PC-9 (cell line): ENCODE measurements around the gene PTPN23. TPM values are rescaled to one million over a fixed set of nuclear protein-coding genes. Genes with fewer than 3 reads are reported as not detected.

Experiments
- BruUV-seq: library from RNA; stranded (reverse); fragments of 400-500 nt; replicated peaks from 2 replicates; lab custom pipeline; 2021; lab: Mats Ljungman, UMichigan
- CTCF ChIA-PET: fragments of 300-600 bp; sonication (Branson Sonifier 250); formaldehyde crosslinking; loops from one replicate; lab custom pipeline; 2022; ENCODE audit warnings: antibody characterized with exemption; lab: Charles Lee
- POLR2A ChIA-PET: fragments of 300-600 bp; sonication (Branson Sonifier 250); formaldehyde crosslinking; loops from one replicate; lab custom pipeline; 2022; ENCODE audit warnings: antibody characterized with exemption; ENCODE audit not compliant: unreplicated experiment; lab: Charles Lee
- DNase-seq, 2 experiments: peaks; one replicate each; pipeline versions ENCODE4 v3.0.0 to v3.0.0-alpha.2; 2015 to 2022; ENCODE audit warnings: mixed read lengths in 1 of 2
- H2AFZ ChIP-seq: fragments of 200-600 bp; sonication (generic); 2 replicates; pipeline ENCODE4 v1.8.1; 2017; ENCODE audit warnings: antibody characterized with exemption
- H3F3A ChIP-seq: fragments of 200-600 bp; sonication (generic); 2 replicates; pipeline ENCODE4 v1.8.1; 2017; ENCODE audit warnings: antibody characterized with exemption, mild to moderate bottlenecking, low read depth; ENCODE audit not compliant: insufficient read depth
- H3K27ac ChIP-seq: fragments of 200-600 bp; sonication (generic); 2 replicates; pipeline ENCODE4 v1.6.1; 2016; ENCODE audit warnings: mixed run types
- H3K27me3 ChIP-seq: fragments of 200-600 bp; sonication (generic); 2 replicates; pipeline ENCODE4 v1.6.1; 2016; ENCODE audit warnings: low read depth, mixed run types; ENCODE audit not compliant: insufficient read depth
- H3K36me3 ChIP-seq: fragments of 200-600 bp; sonication (generic); 2 replicates; pipeline ENCODE4 v1.6.1; 2016; ENCODE audit warnings: low read depth, mixed run types
- H3K4me1 ChIP-seq: fragments of 200-600 bp; sonication (generic); replicated peaks from 2 replicates; pipeline ENCODE4 v1.6.1; 2016; ENCODE audit warnings: mixed run types; ENCODE audit not compliant: insufficient read depth
- H3K4me2 ChIP-seq: fragments of 200-600 bp; sonication (generic); 2 replicates; pipeline ENCODE4 v1.6.1; 2017; ENCODE audit warnings: mixed run types
- H3K4me3 ChIP-seq: fragments of 200-600 bp; sonication (generic); 2 replicates; pipeline ENCODE4 v1.6.1; 2016; ENCODE audit warnings: mixed run types
- H3K79me2 ChIP-seq: fragments of 200-600 bp; sonication (generic); 2 replicates; pipeline ENCODE4 v1.6.1; 2017; ENCODE audit warnings: low read depth, mixed run types
- H3K9me2 ChIP-seq: fragments of 200-600 bp; sonication (generic); 2 replicates; pipeline ENCODE4 v1.8.1; 2017; ENCODE audit warnings: mild to moderate bottlenecking; ENCODE audit not compliant: insufficient read depth
- H3K9me3 ChIP-seq: fragments of 200-600 bp; sonication (generic); 2 replicates; pipeline ENCODE4 v1.8.1; 2016; ENCODE audit warnings: low read depth; ENCODE audit not compliant: insufficient read depth
- H4K20me1 ChIP-seq: fragments of 200-600 bp; sonication (generic); 2 replicates; pipeline ENCODE4 v1.8.1; 2017; ENCODE audit not compliant: insufficient read depth
- EZH2 ChIP-seq: fragments of 200-600 bp; sonication (generic); IDR thresholded peaks from 2 replicates; pipeline ENCODE4 v1.8.0; 2017; ENCODE audit warnings: antibody characterized with exemption, low read depth
- intact Hi-C: fragments of 100-400 bp; cut with micrococcal nuclease; formaldehyde crosslinking; loops from one replicate; pipeline ENCODE4 v1.10.0; 2022; ENCODE audit not compliant: unreplicated experiment
- total RNA-seq: library from RNA; stranded (reverse); gene quantifications from 2 replicates; pipeline ENCODE4 v1.2.3, GENCODE V29; 2021
- TF ChIP-seq, protein P1 (sequence below): fragments of 200-600 bp; sonication (generic); conservative IDR thresholded peaks from 2 replicates; pipeline ENCODE4 v1.6.1; 2017; ENCODE audit warnings: mixed run types, antibody characterized with exemption, mild to moderate bottlenecking, moderate library complexity

The PTPN23 gene
- total RNA-seq, 1 experiment from 2014 or later: 38.9 TPM

DNA sequence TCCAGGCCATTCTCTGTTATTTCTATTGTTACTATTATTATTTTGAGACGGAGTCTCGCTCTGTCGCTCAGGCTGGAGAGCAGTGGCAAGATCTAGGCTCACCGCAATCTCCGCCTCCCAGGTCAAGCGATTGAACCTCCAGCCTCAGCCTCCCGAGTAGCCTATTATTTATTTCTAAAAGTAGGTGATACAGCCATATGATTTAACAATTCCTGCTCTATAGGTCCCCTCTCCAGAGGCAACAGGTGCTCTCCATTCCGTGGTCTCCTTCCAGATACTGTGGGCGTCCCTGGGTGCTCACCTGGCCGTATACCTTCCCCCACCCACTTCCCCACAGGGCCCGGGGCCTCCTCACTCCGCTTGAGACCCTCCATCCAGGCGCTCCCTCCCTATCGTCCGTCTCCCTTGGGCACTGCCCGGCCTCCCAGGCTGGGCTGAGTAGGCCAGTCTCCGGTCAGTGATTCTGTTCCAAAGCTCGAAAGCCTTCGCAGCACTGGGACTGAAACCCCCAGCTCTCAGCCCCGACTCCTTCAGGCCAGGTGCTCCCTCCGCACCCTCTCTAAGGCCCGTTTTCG lies 708 bp upstream of the PTPN23 start:
- peak overlapping the region; percentile 92 for H3K27ac ChIP-seq
- no peak for DNase-seq
- intact Hi-C loops: loop anchor here (5.0 kb wide), 1 partner anchor 673 kb away; no protein-coding TSS in a partner anchor
- BruUV-seq: no TSS peak
- no peak for TF ChIP-seq EZH2
- TF ChIP-seq, protein P1, sequence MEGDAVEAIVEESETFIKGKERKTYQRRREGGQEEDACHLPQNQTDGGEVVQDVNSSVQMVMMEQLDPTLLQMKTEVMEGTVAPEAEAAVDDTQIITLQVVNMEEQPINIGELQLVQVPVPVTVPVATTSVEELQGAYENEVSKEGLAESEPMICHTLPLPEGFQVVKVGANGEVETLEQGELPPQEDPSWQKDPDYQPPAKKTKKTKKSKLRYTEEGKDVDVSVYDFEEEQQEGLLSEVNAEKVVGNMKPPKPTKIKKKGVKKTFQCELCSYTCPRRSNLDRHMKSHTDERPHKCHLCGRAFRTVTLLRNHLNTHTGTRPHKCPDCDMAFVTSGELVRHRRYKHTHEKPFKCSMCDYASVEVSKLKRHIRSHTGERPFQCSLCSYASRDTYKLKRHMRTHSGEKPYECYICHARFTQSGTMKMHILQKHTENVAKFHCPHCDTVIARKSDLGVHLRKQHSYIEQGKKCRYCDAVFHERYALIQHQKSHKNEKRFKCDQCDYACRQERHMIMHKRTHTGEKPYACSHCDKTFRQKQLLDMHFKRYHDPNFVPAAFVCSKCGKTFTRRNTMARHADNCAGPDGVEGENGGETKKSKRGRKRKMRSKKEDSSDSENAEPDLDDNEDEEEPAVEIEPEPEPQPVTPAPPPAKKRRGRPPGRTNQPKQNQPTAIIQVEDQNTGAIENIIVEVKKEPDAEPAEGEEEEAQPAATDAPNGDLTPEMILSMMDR: no peak
- H3K9me2 ChIP-seq: no peaks in the 10 kb centered on the region
- H2AFZ ChIP-seq: peak overlapping the region; percentile 80
- peaks cover 21% of the 10 kb centered on the region for H3F3A ChIP-seq
- H3K4me2 ChIP-seq: peak overlapping the region; percentile 98
- H3K27me3 ChIP-seq: no peaks in the 10 kb centered on the region
- H3K36me3 ChIP-seq: no peaks in the 10 kb centered on the region
- CTCF ChIA-PET: interaction anchor here (0.7 kb wide), 1 partner anchor 215 kb away, joined by 3 read pairs; no protein-coding TSS in a partner anchor
- H3K9me3 ChIP-seq: no peaks in the 10 kb centered on the region
- peaks cover 21% of the 10 kb centered on the region for H3K4me1 ChIP-seq
- H3K79me2 ChIP-seq: peaks cover 55% of the 10 kb centered on the region
- H4K20me1 ChIP-seq: peaks cover 34% of the 10 kb centered on the region
- H3K4me3 ChIP-seq: peak overlapping the region; percentile 66
- POLR2A ChIA-PET: interaction anchor here (0.6 to 0.7 kb wide), 7 partner anchors 132 to 1515 kb away, joined by 3 to 5 read pairs (median 4); no protein-coding TSS in a partner anchor

DNA sequence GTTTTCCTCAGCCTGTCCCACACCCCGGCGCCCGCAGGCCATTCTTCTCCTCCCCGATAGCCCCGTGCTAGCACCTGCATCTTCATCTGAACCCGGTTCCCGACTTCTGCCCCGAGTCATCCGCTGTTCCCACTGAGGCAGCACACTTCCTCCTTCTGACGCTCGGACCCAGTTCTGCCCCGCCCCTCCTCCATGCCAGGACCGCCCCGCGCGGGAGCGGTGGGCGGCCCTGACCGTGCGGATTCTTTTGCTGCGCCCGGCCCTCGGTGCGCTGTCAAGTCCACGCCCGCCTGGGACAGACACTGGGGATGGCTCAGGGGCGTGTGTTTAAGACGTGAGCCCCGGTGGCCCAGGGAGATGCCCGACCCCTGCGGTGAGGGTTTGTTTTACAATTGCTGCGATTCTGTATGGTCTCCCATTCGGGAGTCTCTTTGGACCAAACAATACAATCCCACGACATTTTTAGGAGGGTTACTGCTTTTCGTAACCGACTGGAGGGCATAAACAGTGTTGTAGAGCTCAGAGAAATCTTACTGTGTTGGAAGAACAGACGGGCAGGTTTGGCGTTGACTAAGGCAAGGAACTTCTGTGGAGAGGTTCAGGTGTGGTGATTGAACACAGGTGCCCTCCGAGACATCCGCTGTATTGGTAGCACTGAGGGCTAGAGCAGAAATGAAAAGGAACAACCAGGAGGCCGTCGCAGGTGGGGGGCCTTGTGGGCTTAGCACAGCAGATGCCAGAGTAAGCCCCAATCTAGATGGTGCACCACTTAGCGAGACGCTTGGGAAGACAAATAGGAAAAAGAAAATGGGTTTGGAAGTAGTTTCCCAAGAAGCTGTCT lies 716 bp downstream of the PTPN23 start:
- Histone ChIP-seq H3K27ac (peak overlapping the region; percentile 92), H3K4me2 (peak overlapping the region; percentile 96), H3K79me2 (peaks cover 70% of the 10 kb centered on the region), H3K9me2 (no peaks in the 10 kb centered on the region), H3K36me3 (no peaks in the 10 kb centered on the region), H3F3A (peaks cover 21% of the 10 kb centered on the region), H3K4me1 (peaks cover 21% of the 10 kb centered on the region), H3K9me3 (no peaks in the 10 kb centered on the region), H3K4me3 (peak overlapping the region; percentile 66), H3K27me3 (no peaks in the 10 kb centered on the region), H2AFZ (peak overlapping the region; percentile 85), H4K20me1 (peaks cover 47% of the 10 kb centered on the region)
- intact Hi-C loops: loop anchor here (5.0 kb wide), 1 partner anchor 674 kb away; no protein-coding TSS in a partner anchor
- ChIA-PET POLR2A (interaction anchor here (0.6 to 0.7 kb wide), 5 partner anchors 28 to 882 kb away, joined by 3 to 7 read pairs (median 4); no protein-coding TSS in a partner anchor), CTCF (no interaction called here)
- BruUV-seq: TSS peak; percentile 42
- no peak for TF ChIP-seq EZH2
- TF ChIP-seq, protein P1: no peak
- peak; percentile 71 to 83 for DNase-seq

GRCh38 chr3:47384425-47384824 lies 3.6 kb downstream of the PTPN23 start:
- H3K4me1 ChIP-seq: peaks cover 12% of the 10 kb centered on the region
- H3K79me2 ChIP-seq: peaks cover 82% of the 10 kb centered on the region
- no peaks in the 10 kb centered on the region for H3K36me3 ChIP-seq
- no peaks in the 10 kb centered on the region for H3K9me2 ChIP-seq
- DNase-seq: no peak
- intact Hi-C loops: loop anchor here (5.0 kb wide), 1 partner anchor 677 kb away; no protein-coding TSS in a partner anchor
- peaks cover 65% of the 10 kb centered on the region for H4K20me1 ChIP-seq
- CTCF ChIA-PET: no interaction called here
- no TSS peak for BruUV-seq
- no peaks in the 10 kb centered on the region for H3K27me3 ChIP-seq
- H3K4me3 ChIP-seq: no peak overlapping the region
- H3K27ac ChIP-seq: 0 out of 2 replicates have a peak overlapping the region, but pooled peaks have one; percentile 2
- no peak overlapping the region for H2AFZ ChIP-seq
- peaks cover 16% of the 10 kb centered on the region for H3F3A ChIP-seq
- H3K9me3 ChIP-seq: no peaks in the 10 kb centered on the region
- H3K4me2 ChIP-seq: no peak overlapping the region
- no peak for TF ChIP-seq EZH2
- TF ChIP-seq, protein P1: no peak
- POLR2A ChIA-PET: no interaction called here
